T-helper 1 cell (primary cell): ENCODE measurements around the gene VWA3B.
"Not testable (repeated sequence)": the region's sequence is repeated elsewhere in the genome, so short reads cannot be mapped to it uniquely, and the experiment has no call there.

Source experiments
- DNase-seq, 5 donors: peaks; one replicate each; pipeline ENCODE4 v3.0.0-alpha.2; 2012 to 2020

The VWA3B gene

GRCh38 chr2:98140210-98140609 is 53.2 kb downstream of the VWA3B start:
- no peak for DNase-seq

- no peak for DNase-seq
These were observed 55.3 kb downstream of the VWA3B start for GRCh38 chr2:98142106-98142791.

GRCh38 chr2:98145070-98145469 is 58.1 kb downstream of the VWA3B start:
- DNase-seq = no peak

DNA sequence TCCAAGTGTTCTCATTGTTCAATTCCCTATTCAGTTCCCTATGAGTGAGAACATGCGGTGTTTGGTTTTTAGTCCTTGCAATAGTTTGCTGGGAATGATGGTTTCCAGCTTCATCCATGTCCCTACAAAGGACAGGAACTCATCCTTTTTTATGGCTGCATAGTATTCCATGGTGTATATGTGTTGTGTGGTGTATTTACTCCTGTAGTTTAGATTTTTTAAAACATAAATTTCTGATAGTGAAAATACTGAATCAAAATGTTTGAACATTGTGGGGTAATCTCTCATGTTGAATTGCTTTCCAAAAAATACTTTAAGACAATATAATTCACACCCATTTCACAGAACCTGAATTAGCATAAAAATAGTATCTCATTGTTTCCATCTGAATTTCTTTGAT is 60.9 kb downstream of the VWA3B start:
- DNase-seq = not testable (repeated sequence)

- no peak for DNase-seq
These were observed 61.8 kb downstream of the VWA3B start for GRCh38 chr2:98148595-98149332.

DNA sequence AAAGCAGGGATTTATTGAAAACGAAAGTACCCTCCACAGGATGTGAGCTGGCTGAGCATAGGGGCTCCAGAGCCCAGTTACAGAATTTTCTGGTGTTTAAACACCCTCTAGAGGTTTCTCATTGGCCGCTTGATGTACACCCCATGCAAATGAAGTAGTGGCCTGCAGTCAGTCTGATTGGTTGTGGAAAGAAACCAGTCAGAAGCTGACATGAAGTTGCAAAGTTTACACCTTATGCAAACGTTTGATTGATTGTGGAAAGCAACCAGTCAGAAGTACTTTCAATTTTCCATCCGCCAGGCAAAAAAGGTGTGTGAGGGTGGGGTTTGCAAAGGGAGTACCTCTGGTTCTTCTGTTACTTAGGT is 62.3 kb downstream of the VWA3B start:
- DNase-seq = peak in 1 of 5 donors; percentile 32

- DNase-seq = no peak
These were observed 66.5 kb downstream of the VWA3B start for GRCh38 chr2:98153481-98153880.

GRCh38 chr2:98155291-98155690 is 68.3 kb downstream of the VWA3B start:
- no peak for DNase-seq

- DNase-seq = no peak
These were observed 68.7 kb downstream of the VWA3B start for GRCh38 chr2:98155716-98156115.

DNA sequence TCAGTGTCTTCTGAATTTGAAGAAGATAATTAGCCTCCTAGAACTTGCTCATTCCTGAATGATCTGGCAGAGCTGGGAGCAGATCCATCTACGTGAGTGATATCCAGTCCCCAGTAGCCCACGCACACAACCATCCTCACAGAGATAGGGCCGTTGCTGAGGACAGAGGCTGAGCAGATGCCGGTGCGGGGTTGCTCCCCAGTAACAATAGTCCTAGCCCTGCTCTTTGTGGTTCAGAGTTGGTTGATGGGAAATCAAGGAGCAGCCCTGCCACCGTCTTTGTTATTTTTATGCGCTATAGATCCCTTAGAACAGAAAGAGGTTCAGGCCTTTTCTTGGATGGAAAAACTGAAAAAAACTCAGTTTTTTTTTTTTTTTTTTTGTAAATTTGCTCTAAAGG is 69.3 kb downstream of the VWA3B start:
- no peak for DNase-seq

- no peak for DNase-seq
These were observed 70.6 kb downstream of the VWA3B start for GRCh38 chr2:98157557-98157956.

DNA sequence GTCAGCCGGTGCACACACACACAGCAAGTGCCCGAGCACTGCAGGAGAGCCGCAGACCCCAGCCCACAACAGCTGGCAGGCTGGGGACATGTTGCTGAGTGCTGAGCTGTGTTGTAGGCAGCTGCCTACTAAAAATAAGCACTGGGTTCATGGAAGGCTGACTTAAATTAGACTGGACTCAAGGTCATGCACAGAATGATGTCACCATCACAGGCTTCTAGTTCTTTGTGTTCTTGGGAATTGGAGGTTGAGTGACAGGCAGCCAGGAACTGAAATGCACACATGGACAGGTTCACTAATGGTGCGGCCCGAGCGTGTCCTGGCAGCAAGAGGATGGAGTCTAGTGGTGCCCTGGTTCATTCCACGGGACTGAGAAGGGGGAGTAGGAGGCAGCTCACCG is 71.3 kb downstream of the VWA3B start:
- no peak for DNase-seq

DNA sequence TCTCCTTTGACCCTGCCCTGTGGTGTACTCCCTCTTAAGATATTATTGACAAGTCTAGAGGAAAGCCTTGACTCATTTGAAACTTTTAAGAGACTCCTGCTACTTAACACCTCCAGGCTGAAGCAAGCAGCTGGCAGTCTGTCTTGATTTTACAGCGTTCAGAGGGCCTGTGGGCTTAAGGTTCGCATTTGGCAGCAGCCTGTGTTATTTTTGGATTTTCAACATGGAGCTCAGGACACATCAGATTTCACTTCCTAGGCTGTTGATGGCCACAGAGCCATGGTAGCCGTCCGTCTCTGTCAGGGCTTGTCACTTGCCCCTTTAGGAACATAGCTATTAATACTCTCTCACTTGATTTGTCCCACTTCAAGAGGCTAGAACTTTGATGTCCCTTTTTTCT is 73.6 kb downstream of the VWA3B start:
- no peak for DNase-seq

DNA sequence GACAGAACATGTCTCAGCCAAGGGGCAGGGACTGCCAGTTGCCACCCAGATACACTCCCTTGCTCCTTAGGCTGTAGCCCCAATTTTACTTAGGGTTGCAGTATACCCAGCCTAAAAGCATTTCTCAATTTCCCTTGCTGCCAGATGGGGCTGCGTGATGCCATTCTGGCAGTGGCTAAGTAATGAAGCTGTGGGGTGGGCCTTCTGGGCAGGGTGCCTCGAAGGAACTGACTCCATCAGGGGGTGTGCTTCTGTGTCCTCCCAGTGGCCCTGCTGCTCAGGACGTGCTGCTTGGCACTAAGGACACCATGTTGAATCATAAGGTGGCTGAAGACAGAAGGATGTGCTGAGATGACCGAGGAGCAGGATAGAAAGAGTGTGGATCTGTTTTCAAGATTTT is 74.2 kb downstream of the VWA3B start:
- DNase-seq = no peak

GRCh38 chr2:98164256-98164655 is 77.3 kb downstream of the VWA3B start:
- DNase-seq = no peak

- DNase-seq = no peak
These were observed 78.6 kb downstream of the VWA3B start for GRCh38 chr2:98165516-98166071.

DNA sequence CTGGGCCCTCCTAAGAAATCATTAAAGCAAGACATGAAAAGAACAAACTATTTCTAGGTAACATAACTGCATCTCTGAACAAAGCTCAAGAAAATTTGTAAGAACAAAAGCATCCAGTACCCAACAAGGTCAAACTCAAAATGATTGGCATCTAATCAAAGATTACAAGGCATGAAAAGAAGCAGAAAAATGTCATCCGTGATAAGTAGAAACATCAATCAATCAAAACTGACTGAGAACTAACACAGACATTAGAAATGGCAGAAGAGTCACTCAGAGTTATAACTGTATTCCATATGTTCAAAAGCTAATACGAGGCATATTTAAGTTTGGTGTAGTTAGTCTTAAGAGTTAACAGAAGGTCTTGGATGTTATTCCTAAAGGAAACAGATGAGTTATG is 80.9 kb downstream of the VWA3B start:
- DNase-seq = no peak

- no peak for DNase-seq
These were observed 83.1 kb downstream of the VWA3B start for GRCh38 chr2:98170076-98170475.

DNA sequence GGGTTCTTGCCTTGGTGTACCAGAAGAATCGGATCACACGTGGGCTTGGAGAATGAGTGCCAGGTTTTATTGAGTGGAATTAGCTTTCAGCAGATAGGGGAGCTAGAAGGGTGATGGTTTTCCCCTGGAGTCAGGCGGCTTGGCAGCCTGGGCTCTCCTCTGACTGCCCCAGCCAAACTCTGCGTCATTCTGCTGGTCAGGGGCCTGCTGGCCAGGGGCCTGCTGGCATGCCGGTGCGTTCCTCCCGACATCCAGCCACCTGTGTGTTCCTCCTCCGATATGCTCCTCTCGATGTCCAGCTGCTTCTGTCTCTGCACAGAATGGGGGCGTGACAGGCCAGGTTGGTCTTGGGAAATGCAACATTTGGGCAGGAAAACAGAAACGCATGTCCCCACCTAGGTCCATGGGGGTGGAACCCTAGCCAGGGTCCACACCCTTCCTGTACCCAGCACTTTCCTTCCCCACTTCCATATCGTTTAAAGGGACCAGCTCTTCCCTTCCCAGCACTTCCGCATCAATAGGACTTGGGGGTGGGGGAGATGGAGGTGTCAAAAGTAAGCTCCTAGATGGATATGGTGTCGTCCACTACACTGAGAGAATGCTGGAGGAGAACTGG is 85.3 kb downstream of the VWA3B start:
- DNase-seq = no peak

DNA sequence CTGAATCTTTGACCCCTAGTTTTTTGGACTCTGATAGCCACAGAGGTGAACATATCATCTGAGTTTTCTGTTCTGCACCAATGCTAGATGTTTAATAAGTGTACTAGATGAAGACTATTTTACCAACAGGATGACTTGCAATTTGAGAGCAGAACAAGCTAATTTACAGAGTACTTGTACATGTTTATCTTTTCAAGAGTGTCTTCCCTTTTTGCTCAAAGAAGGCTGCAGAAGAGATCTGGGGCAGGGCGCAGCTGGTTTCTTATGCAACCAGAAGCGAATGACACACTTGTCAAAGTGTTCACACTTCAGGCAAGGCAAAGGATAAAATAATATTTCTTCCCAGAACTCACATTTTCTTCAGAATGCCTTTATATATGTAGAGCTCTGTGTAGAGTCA is 86.0 kb downstream of the VWA3B start:
- no peak for DNase-seq

DNA sequence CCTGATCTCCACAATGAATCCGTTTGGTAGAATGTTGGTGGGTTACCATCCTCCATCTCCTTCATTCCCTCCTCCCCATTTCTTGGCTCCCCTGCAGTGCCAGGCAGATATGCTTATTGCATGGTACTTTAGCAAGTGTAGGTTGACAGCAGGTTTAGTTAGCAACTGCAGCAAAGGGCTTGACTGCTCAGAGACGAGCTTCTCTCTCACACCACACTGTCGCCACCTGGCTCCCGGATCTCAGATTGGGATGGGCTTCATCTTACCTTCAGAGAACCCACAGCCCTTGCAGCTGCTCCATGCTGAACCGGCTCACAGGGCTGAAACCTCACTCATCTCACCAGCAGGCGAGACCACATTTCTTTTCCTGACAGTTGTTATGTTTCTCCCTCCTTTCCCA is 88.8 kb downstream of the VWA3B start:
- DNase-seq = no peak

DNA sequence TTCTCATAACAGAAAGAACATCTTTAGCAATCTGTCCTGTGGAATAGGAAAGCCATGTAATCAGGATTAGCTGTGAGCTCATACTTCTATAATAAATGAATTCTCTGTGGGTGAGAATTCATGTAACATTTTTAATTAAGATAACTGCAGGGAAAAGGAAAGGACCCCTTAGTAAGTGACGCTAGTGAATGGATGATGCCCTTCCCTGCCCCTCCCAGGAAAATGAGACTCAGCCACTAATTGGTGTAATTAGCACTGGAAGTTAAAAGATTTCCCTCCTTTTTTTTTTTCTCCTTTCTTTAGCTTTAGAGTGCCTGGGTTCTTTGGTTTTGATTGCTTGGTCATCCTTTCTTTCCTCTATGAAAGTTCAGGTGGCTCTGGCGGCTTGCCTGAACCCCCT is 90.3 kb downstream of the VWA3B start:
- no peak for DNase-seq

DNA sequence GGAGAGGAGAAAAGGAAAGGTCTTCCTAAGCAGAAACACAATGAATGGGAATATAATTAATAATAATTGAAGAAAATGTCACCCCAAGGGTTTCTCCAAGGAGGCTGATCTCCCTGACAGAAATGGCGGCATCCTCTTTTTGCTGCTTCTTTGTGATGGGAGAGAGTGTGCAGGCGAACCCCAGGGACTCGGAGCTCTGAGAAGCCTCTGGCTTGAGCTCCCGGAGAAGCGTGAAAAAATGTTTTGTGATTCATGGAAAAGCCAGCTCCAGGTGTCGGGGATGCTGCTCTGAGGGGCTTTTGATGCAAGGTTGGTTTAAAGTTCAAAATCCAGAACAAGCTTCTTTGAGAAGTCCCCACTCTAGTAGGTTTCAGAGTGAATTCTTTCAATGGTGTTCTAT is 91.0 kb downstream of the VWA3B start:
- DNase-seq = no peak

DNA sequence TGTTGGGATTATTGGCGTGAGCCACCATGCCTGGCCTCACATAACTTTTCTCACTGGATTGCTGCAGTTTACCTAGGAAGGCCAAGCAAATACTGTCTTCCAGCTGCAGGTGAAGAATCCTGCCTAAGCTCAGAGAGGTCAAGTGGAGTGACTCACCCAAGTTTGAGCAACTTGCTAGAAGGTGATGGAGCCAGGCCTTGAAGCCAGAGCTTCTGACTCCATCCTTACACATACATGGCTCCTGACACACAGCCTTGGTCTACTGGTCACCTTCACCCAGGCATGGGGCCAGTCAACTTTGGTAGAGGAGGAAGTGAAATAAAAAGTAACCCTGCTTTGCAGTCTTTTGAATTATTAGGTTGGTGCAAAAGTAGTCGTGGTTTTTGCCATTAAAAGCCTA is 93.5 kb downstream of the VWA3B start:
- DNase-seq = no peak
